T-helper 1 cell treated with Interleukin-12 subunit alpha and Interleukin-12 subunit beta and Interleukin-4 antibody, amounts not matched to agents 30 μg/mL and 1 μg/mL, for 36 hours (primary cell): ENCODE data around the gene APLF.

Source experiments
- H3K27ac Mint-ChIP-seq: one replicate; pipeline ENCODE4 v1.8.0; 2021; ENCODE audit warnings: mild to moderate bottlenecking, mixed read lengths
- H3K27me3 Mint-ChIP-seq: one replicate; pipeline ENCODE4 v1.8.0; 2021; ENCODE audit warnings: low read depth, mixed read lengths
- H3K36me3 Mint-ChIP-seq: one replicate; pipeline ENCODE4 v1.8.0; 2021; ENCODE audit warnings: low read depth, mixed read lengths
- H3K4me1 Mint-ChIP-seq: one replicate; pipeline ENCODE4 v1.8.0; 2021; ENCODE audit warnings: low read depth, mixed read lengths
- H3K4me3 Mint-ChIP-seq: one replicate; pipeline ENCODE4 v1.8.0; 2021; ENCODE audit warnings: mild to moderate bottlenecking, moderate library complexity, mixed read lengths
- H3K9me3 Mint-ChIP-seq: one replicate; pipeline ENCODE4 v1.8.0; 2021; ENCODE audit warnings: mixed read lengths

Gene APLF, protein sequence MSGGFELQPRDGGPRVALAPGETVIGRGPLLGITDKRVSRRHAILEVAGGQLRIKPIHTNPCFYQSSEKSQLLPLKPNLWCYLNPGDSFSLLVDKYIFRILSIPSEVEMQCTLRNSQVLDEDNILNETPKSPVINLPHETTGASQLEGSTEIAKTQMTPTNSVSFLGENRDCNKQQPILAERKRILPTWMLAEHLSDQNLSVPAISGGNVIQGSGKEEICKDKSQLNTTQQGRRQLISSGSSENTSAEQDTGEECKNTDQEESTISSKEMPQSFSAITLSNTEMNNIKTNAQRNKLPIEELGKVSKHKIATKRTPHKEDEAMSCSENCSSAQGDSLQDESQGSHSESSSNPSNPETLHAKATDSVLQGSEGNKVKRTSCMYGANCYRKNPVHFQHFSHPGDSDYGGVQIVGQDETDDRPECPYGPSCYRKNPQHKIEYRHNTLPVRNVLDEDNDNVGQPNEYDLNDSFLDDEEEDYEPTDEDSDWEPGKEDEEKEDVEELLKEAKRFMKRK

GRCh38 chr2:68467077-68467960 lies at the start of gene APLF, which contains the start of gene FBXO48:
TSS of gene APLF (plus strand) at chr2:68467585. CDS start at chr2:68467732, 147 bp downstream.
TSS of gene FBXO48 (minus strand) at chr2:68467294. CDS start at chr2:68465145, 2,149 bp downstream.
- Mint-ChIP-seq H3K4me1 (peaks cover 40% of the 10 kb centered on the region), H3K27me3 (peaks cover 8% of the 10 kb centered on the region), H3K27ac (peak within 1 kb of the TSS; percentile 93), H3K9me3 (no peaks in the 10 kb centered on the region), H3K4me3 (peak within 1 kb of the TSS; percentile 92), H3K36me3 (peaks cover 5% of the 10 kb centered on the region)

DNA sequence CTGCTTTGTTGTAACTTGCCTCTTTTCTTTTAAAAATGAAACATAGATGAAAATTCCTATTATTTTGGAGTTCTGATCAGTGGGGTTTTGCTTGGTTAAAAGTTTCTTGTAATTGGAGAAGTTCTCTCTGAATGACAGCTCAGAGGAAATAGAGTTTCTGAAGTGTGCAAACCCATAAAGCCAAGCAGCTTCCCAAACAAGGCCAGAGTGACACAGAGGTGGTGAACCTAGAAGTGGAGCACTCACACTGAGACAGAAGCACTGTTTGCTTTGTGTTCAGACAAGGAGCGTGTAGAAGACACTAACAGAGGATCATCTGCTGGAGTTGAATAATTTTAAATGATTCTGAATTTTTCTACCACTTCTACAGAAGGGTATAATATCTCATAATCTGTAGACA lies 49.5 kb upstream of the APLF start:
- Mint-ChIP-seq H3K27ac (peak overlapping the region; percentile 68), H3K27me3 (peaks cover 7% of the 10 kb centered on the region), H3K36me3 (no peaks in the 10 kb centered on the region), H3K9me3 (no peaks in the 10 kb centered on the region), H3K4me1 (peaks cover 15% of the 10 kb centered on the region), H3K4me3 (no peak overlapping the region)

- H3K27ac Mint-ChIP-seq, result no peak overlapping the region
- peaks cover 7% of the 10 kb centered on the region for H3K27me3 Mint-ChIP-seq
- H3K9me3 Mint-ChIP-seq, result no peaks in the 10 kb centered on the region
- H3K4me3 Mint-ChIP-seq, result no peak overlapping the region
- no peaks in the 10 kb centered on the region for H3K36me3 Mint-ChIP-seq
- peaks cover 15% of the 10 kb centered on the region for H3K4me1 Mint-ChIP-seq
Measured at GRCh38 chr2:68418419-68418818, 49.0 kb upstream of the APLF start.

- Mint-ChIP-seq H3K27me3 (peaks cover 7% of the 10 kb centered on the region), H3K4me1 (peaks cover 15% of the 10 kb centered on the region), H3K9me3 (no peaks in the 10 kb centered on the region), H3K4me3 (no peak overlapping the region), H3K36me3 (no peaks in the 10 kb centered on the region), H3K27ac (no peak overlapping the region)
Measured at GRCh38 chr2:68418855-68419254, 48.5 kb upstream of the APLF start.

DNA sequence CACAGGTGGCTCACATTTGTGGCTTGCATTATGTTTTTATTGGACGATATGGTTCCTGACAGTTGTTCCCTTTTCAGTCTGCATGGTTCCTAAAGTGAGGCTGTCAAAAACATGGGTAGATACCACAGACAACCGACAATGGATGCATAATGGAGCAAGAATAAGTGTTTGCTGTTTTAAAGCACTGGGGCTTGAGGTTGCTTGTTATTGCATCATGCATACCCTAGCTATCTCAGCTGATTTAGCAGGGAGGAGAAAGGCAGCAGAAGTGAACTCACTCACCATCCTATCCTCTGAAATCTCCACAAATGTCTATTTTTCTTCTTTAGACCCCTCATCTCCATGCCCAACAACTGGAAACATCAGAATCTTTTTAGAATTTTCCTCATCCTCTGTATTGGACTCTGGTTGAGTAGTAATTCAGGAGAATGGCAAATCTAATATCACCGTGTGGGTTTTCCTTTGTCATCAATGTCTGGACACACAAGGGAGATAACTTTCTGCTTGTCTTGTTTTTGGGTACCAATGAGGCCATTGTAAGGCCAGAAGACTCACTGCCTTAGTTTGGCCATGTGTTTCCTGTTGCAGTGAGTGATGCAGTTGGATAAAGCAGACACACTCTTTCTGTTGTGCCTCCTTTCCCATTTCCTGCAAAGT lies 47.0 kb upstream of the APLF start:
- H3K27me3 Mint-ChIP-seq, result peaks cover 7% of the 10 kb centered on the region
- H3K9me3 Mint-ChIP-seq, result no peaks in the 10 kb centered on the region
- no peak overlapping the region for H3K4me3 Mint-ChIP-seq
- H3K4me1 Mint-ChIP-seq, result peaks cover 15% of the 10 kb centered on the region
- H3K36me3 Mint-ChIP-seq, result no peaks in the 10 kb centered on the region
- no peak overlapping the region for H3K27ac Mint-ChIP-seq

DNA sequence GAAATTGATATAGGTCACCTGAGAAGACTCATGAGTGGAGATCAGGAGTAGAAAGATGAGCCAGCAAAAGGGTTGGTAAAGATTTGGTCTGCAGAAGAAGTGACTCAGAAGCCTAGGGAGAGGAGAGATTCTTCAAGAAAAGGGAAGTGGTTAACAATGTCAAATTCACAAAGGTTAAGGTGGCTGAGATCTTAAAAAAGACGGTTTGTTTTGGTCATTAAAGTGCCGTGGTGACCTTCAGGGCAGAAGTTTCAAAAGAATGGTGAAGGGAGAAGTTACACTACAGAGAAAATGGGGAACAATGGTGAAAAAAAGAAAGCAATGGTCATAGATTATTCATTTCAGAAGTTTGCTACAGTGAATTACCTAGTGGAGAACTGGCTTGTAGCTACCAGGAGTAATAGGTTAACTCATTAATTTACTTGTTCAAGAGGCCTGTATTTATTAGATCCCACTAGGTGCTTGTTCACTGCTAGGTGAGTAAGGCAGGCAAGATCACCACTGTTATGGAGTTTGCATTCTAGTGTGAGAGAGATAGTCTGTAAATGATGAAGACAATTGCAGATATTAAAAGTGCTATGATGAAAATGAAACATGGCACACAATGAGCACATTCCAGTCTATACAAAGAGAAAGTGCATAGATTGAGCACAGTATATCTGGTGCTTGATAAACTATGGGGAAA lies 43.3 kb upstream of the APLF start:
- no peaks in the 10 kb centered on the region for H3K9me3 Mint-ChIP-seq
- H3K4me3 Mint-ChIP-seq, result no peak overlapping the region
- H3K27ac Mint-ChIP-seq, result no peak overlapping the region
- no peaks in the 10 kb centered on the region for H3K27me3 Mint-ChIP-seq
- peaks cover 7% of the 10 kb centered on the region for H3K4me1 Mint-ChIP-seq
- H3K36me3 Mint-ChIP-seq, result no peaks in the 10 kb centered on the region

DNA sequence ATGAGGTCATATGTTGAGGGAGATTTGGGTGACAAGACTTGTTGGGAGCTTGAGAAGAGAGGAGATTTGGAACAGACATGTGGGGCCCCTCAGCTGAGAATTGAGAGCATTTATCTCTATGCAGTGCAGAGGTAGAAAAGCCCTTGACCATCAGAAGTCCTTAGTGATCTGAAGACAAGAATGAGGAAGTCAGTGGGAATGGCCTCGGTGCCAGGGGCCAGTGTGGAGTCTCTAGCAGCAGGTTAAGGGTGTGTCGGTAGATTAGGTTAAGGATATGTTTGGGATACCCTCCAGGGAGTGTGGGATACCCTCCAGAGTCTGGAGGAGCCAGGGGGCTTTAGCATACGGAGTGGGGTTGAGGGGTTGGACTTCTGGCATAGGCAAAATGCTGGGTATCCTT lies 41.9 kb upstream of the APLF start:
- peaks cover 7% of the 10 kb centered on the region for H3K4me1 Mint-ChIP-seq
- no peaks in the 10 kb centered on the region for H3K36me3 Mint-ChIP-seq
- no peak overlapping the region for H3K27ac Mint-ChIP-seq
- peaks cover 5% of the 10 kb centered on the region for H3K27me3 Mint-ChIP-seq
- H3K4me3 Mint-ChIP-seq, result no peak overlapping the region
- no peaks in the 10 kb centered on the region for H3K9me3 Mint-ChIP-seq

DNA sequence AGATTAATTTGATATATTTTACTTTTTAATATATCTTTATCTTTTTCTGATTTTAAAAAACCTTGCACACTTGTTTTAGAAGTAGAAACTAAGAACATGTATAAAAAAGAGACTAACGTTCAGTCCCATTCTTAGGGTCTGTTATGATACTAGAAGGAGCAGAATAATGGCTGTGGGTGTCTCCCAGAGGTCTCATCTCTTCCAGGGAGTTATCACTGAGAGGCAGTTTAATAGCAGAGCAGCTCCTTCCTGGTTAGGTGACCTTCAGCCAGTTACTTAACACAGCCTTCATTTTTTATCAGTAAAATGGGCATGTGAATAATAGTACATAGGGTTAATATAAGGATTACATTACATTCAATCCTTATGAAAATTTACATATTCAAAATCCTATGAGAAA lies 40.9 kb upstream of the APLF start:
- Mint-ChIP-seq H3K9me3 (no peaks in the 10 kb centered on the region), H3K36me3 (no peaks in the 10 kb centered on the region), H3K27ac (no peak overlapping the region), H3K4me1 (peaks cover 7% of the 10 kb centered on the region), H3K27me3 (peaks cover 5% of the 10 kb centered on the region), H3K4me3 (no peak overlapping the region)

- no peaks in the 10 kb centered on the region for H3K36me3 Mint-ChIP-seq
- peaks cover 5% of the 10 kb centered on the region for H3K27me3 Mint-ChIP-seq
- H3K9me3 Mint-ChIP-seq, result no peaks in the 10 kb centered on the region
- H3K27ac Mint-ChIP-seq, result no peak overlapping the region
- peaks cover 4% of the 10 kb centered on the region for H3K4me1 Mint-ChIP-seq
- H3K4me3 Mint-ChIP-seq, result no peak overlapping the region
Measured at GRCh38 chr2:68426848-68427579, 40.4 kb upstream of the APLF start.

DNA sequence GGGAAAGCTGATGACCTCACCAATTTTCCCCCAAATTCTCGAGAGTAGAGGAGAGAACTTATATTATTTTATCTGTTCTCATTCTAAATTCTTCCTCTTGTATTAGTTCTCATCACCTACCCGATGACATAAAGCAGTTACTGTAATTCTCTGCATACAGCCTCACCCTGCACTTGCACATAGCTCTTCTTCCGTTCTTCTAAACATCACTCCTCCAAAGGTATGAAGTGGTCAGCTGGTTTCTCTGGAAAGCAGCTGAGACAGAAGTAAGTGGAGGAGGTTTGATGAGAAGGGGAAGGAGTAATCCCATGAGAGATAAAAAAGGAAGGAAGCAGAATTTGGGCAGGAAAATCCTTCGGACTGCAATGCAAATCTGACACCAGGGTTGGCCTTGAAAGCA lies 39.3 kb upstream of the APLF start:
- H3K27ac Mint-ChIP-seq, result no peak overlapping the region
- no peak overlapping the region for H3K4me3 Mint-ChIP-seq
- H3K27me3 Mint-ChIP-seq, result peaks cover 5% of the 10 kb centered on the region
- peaks cover 4% of the 10 kb centered on the region for H3K4me1 Mint-ChIP-seq
- H3K9me3 Mint-ChIP-seq, result no peaks in the 10 kb centered on the region
- H3K36me3 Mint-ChIP-seq, result no peaks in the 10 kb centered on the region

DNA sequence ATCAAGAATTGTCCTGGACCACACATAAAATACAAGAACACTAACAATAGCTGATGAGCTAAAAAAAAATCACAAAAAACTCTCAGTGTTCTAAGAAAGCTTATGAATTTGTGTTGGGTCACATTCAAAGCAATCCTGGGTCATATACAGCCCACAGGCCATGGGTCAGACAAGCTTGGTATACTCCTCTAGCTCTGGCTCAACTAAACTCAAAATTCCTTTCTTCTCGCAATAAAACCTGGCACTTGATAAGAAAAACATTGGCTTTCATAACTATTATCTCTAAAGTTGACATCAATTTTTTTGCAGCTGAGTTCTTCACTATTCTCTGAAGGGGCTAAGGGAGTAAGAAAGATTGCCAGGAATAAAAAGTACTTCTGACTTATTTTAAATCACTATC lies 38.6 kb upstream of the APLF start:
- peaks cover 4% of the 10 kb centered on the region for H3K4me1 Mint-ChIP-seq
- no peak overlapping the region for H3K27ac Mint-ChIP-seq
- no peaks in the 10 kb centered on the region for H3K9me3 Mint-ChIP-seq
- no peaks in the 10 kb centered on the region for H3K36me3 Mint-ChIP-seq
- H3K27me3 Mint-ChIP-seq, result peaks cover 5% of the 10 kb centered on the region
- H3K4me3 Mint-ChIP-seq, result no peak overlapping the region

DNA sequence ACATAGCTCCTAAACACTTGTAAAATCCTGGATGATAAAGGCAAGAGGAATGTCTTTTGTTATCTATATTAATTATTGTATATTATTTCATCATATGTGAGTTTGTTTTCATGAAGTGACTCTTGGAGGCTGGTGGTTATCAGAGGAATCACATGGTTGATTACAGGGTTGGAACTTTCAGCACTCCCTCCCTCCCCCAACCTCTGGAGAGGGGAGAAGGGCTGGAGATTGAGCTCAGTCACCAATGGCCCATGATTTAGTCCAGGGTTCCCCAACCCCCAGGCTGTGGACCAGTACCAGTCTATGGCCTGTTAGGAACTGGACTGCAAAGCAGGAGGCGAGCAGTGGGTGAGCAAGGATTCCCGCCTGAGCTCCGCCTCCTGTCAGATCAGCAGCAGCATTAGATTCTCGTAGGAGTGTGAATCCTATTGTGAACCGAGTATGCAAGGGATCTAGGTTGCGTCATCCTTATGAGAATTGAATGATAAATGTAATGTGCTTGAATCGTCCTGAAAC lies 38.0 kb upstream of the APLF start:
- Mint-ChIP-seq H3K27ac (no peak overlapping the region), H3K4me1 (peaks cover 4% of the 10 kb centered on the region), H3K36me3 (no peaks in the 10 kb centered on the region), H3K27me3 (peaks cover 5% of the 10 kb centered on the region), H3K9me3 (no peaks in the 10 kb centered on the region), H3K4me3 (no peak overlapping the region)

DNA sequence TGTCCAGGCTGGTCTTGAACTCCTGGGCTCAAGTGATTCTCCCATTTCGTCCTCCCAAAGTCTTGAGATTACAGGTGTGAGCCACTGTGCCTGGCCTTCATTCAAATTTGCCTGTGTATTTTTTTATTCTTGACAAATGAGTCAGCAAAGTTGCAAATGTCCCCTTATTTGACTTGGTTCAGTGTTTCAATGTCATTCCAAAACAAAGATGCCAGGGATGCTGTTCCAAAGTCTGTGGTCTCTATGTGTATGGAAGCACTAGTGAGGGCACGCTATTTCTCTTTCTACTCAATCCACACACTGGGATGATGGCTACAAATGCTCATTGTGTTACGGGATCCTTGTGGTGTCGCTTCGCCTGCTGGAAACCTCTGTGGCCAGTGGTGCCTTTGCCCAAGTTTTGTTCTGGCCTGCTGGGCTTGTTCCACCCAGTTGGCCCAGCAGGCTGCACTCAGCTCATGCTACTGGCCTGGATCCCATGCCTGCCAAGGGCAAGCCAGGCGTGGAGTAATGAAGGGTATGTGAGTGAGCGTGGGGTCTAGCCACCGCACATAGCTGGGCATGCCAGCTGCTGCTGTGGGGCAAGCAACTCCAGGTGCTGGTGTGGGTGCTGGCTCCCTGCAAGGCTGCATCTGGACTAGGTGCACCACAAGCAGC lies 35.9 kb upstream of the APLF start:
- Mint-ChIP-seq H3K27me3 (peaks cover 5% of the 10 kb centered on the region), H3K4me3 (no peak overlapping the region), H3K36me3 (no peaks in the 10 kb centered on the region), H3K9me3 (no peaks in the 10 kb centered on the region), H3K27ac (no peak overlapping the region), H3K4me1 (peaks cover 4% of the 10 kb centered on the region)
